NCI-H345 treated with DMSO at 0.1 percent for 48 hours (cell line): ENCODE results near the gene SELENOI.
A peak's percentile ranks its signal among the peaks of the same experiment; 100 is the strongest.

Experiments
- DNase-seq: peaks from one replicate; lab custom pipeline; 2025; ENCODE audit not compliant: unreplicated experiment; lab: John Stamatoyannopoulos, UW

The SELENOI gene

DNA sequence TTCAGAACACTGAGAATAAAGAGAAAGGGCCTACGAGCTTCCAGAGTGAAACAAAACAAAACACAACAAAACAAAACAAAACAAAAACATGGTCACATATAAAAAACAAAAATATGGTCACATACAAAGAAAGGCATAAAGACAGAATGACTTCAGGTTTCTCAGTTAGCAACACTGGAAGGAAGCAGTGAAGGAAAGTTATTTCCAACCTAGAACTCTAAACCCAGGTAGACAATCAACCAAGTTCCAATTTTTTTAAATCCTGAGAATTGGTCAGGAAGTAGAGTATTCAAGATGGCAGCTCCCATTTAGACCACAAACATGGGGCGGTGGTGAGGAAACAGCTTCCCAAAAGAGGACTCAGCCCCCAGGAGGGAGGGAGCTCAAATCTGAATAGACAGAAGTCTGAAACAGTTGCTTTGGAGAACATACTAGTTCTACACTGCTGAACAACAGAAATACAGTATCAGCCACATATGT lies 64.9 kb downstream of the SELENOI start:
- DNase-seq: no peak

GRCh38 chr2:26411419-26411818 lies 65.5 kb downstream of the SELENOI start:
- no peak for DNase-seq

- no peak for DNase-seq
These were observed 66.2 kb downstream of the SELENOI start for GRCh38 chr2:26412091-26412673.

DNA sequence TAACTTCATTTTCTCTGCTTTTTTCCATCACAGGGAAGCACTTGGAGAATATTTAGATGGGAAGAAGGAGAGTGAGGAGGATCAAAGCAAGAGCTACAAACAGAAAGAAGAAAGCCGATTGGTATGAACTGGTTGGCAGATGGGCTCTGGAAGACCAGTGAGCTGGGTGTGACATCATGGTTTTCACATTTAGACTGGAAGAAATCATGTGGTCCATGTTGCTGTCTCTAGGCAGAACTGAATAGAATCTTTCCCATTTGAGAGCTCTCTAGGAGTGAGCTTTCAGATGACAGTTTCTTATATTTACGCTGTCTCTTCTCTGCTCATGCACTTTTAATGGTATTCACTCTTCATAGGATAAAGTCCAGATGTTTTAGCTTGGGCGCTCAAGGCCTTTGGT lies 68.4 kb downstream of the SELENOI start:
- no peak for DNase-seq

DNA sequence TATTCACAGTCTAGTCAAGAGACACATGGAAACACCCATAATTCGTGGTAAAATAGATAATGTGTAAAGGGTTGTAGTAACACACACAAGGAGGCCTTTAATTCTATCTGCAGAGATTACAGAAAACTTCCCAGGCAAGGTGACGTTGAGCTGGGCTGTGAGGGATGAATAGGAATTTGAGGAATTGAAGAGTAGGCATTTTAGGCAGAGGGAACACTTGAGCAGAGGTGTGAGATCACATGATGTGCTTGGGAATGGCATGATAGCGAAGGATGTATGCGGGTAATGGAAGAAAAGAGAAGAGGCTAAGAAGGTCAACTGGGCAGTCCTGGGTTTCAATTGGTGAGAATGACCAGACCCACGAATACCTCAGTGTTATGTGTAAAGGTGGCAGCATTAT lies 76.0 kb downstream of the SELENOI start:
- DNase-seq: no peak

DNA sequence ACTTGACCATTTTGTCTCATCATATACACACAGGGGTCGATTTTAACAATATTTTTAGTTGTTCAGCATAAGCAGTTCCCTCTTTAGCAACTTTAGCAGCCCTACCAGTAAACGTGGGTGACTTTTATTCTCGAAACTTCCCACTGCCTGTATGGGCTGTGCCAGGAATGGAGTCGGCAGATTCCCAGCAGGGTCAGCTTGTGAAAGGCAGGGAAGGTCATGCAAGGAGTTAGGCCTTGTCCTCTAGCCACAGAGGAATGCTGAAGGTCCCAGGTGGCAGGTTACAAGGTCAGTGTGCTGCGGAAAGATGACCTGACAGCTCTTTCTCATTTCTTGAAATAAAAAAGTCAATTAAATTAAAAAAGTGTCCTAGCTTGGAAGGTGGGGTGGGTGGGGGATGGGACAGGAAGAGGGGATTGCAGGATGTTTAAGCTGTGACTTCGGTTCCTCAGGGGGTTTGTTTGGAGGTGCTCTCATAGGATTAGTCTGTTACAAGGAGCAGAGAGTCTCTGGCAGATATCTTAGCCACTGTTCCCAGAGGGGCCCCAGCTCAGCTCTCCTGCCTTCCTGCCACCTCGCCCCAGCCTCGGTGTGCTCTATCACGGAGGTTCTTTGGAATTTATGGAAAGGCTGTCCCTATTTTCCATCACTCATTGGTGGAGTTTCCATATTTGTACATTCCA lies 77.1 kb downstream of the SELENOI start:
- DNase-seq: no peak

DNA sequence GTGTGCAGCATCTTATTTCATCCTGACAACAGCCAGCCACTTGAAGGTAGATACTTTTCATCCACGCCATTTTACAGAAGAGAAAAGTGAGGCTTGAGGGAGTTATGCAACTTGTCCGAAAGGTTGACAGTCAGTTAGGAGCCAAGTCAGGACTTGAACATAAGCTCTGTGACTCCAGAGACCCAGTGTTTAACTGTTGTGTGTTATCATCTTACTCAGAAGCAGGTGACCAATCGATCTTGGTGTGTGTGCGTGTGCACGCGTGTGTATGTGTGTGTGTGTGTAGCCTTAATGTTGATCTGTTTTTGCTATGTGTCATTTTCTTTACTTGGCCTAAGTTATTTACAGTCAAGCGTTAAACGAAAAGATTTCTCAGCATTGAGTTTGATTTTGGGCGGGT lies 77.8 kb downstream of the SELENOI start:
- no peak for DNase-seq

DNA sequence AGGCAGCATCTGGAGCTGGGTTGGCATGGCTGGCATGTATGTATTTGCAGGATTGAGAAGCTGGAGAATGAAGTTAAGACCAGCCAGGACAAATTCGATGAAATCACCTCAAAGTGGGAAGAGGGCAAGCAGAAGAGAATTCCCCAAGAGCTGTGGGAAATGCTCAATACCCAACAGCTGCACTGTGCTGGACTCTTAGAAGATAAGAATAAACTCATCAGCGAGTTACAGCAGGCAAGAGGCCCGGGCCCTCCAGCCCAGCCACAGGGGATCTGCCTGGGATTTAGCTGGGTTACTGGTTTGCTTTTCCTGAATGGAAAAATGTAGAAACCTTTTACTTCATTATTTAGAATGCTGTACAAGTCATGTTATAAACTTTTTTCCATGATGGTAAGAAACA lies 78.3 kb downstream of the SELENOI start:
- no peak for DNase-seq

- no peak for DNase-seq
These were observed 82.9 kb downstream of the SELENOI start for GRCh38 chr2:26428846-26429245.

DNA sequence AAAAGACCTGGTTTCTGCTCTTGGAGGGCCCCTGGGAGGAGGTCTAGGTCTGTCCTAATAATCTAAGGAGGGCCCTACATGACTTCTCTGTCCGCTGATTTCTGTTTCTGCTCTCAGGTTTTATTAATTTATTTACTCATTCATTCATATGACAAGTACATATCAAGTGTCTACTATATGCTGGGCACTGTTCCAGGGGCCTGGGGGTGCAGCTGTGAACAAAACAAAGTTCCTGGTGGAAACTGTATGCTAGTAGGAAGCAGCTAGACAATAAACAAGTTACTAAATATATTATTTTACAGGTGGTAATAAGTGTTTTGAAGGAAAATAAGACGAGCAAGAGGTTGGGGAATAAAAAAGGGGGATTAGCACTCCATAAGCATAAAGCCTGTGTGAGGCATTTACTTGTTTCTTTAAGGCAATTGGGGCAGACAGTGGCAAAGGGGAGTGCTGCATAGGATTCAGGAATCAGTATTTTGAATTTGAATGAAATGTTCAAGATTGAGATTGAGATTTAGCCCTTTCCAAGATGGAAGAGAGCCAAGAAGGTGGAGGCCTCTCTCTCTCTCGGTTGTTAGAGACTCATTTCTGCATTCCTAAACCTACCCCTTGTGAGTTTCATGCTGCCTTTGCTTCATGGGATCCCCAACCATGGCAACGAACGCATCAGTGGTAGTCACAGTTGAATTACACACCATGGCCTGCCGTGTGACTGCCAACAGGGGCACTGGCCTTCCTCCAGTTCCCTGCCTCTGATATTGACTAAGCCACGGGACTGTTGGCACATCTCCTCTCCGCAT lies 84.0 kb downstream of the SELENOI start:
- DNase-seq: peak; percentile 88

- DNase-seq: no peak
These were observed 84.9 kb downstream of the SELENOI start for GRCh38 chr2:26430826-26431225.

DNA sequence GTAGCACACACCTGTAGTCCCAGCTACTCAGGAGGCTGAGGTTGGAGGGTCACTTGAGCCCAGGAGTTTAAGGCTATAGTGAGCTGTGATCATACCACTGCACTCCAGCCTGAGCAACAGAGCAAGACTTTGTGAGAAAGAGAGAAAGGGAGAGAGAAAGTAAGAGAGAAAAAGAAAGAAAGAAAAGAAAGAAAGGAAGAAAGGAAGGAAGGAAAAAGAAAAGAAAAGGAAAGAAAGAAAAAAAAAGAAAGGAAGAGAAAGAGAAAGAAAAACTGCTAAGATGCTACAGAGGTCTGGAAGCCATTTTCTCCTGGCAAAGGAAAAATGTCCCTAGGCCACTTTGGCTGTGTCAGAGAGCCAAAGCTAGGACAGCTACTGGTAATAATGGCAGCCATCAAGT lies 86.4 kb downstream of the SELENOI start:
- DNase-seq: no peak

DNA sequence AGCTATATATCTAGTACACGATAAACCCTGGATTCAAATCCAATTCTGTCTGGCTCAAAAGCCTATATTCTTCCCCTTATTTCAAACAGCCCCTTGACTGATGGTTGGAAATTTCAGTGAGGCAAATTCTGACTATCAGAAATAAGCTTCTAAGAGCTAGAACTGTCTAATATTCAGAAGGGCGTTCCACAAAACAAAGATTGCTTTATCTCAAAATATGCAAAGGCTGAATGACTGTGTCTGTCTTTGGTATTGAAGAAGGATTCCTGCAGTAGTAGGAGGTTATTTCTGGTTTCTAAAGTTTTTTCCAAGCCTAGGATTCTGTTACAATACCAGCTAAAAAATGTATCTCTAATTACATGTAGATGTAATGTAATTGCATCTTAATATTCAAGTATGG lies 86.9 kb downstream of the SELENOI start:
- DNase-seq: no peak

DNA sequence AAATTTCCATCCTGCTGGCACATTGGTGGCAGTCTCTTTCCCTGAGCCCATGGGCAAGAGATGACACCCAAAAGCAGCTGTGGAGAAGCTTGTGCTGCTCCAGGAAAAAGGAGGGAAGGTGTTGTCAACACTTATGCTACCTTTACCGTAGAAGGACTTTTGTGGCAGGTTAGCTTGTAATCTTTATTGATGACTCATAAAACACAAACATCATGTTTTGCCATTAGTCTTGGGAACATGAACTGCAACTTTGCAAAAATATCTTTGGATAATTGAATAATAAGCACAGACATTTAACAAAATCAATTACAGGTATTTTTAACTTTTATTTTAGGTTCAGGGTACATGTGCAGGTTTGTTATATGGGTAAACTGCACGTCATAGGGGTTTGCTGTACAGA lies 89.2 kb downstream of the SELENOI start:
- DNase-seq: no peak

GRCh38 chr2:26438526-26438925 lies 92.6 kb downstream of the SELENOI start:
- DNase-seq: no peak

GRCh38 chr2:26438926-26439325 lies 93.0 kb downstream of the SELENOI start:
- DNase-seq: no peak

GRCh38 chr2:26442301-26442700 lies 96.4 kb downstream of the SELENOI start:
- no peak for DNase-seq

- DNase-seq: no peak
These were observed 96.8 kb downstream of the SELENOI start for GRCh38 chr2:26442707-26443106.

DNA sequence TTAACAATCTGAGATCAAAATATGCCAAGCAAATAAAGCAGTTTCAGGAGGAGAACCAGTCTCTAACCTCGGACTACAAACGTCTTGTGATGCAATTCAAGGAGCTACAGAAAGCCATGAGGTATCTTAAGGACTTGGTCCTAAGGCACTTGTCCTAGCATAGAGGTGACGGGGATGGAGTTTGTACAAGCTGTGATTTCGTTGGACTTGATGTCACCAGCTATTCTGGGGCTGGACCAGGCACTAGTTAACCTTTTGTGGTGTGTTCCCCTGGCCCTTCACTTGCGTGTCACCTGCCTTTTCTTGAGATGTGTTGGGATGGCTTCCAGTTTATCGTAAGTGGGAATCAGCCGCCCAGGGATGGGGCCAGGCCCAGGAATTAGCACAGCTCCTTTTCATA lies 98.3 kb downstream of the SELENOI start:
- DNase-seq: no peak
